K562 (cell line): ENCODE measurements around the gene EDEM1.

Experiments
- FOXM1 ChIP-seq, 2 experiments: fragments of 450-650 bp in 1 of 2; sonication (generic) in 1 of 2; formaldehyde crosslinking in 1 of 2; IDR thresholded peaks; 2 replicates each; pipeline versions ENCODE4 v1.6.1 to v1.9.0; 2017 to 2022; ENCODE audit warnings: low read depth in 2 of 2, mild to moderate bottlenecking in 2 of 2, missing genetic modification reagents in 1 of 2, moderate library complexity in 1 of 2
- HMBOX1 ChIP-seq: sonication (generic); IDR thresholded peaks from 2 replicates; pipeline ENCODE4 v1.6.1; 2016
- MAX ChIP-seq: sonication (generic); formaldehyde crosslinking; IDR thresholded peaks from 2 replicates; pipeline ENCODE4 v1.9.0; 2022; ENCODE audit warnings: mild to moderate bottlenecking, missing genetic modification reagents
- ZBTB12 ChIP-seq: fragments of 250-450 bp; sonication (Bioruptor Pico); IDR thresholded peaks from 2 replicates; pipeline ENCODE4 v1.4.0; 2020
- ZNF274 ChIP-seq: IDR thresholded peaks from 2 replicates; pipeline ENCODE4 v1.6.1; 2011; ENCODE audit warnings: low read depth, mild to moderate bottlenecking, low read length, moderate library complexity, borderline replicate concordance
- ZNF561 ChIP-seq: fragments of 450-650 bp; formaldehyde crosslinking; conservative IDR thresholded peaks from 2 replicates; pipeline ENCODE4 v1.4.0; 2020; ENCODE audit warnings: mild to moderate bottlenecking, moderate library complexity

- TF ChIP-seq ZBTB12 (CRISPR knock-in tag) = no peak
- no peak for TF ChIP-seq HMBOX1
- no peak for TF ChIP-seq FOXM1 (IDR thresholded peaks at IDR 0.05; ENCODE audit: low read depth)
- no peak for TF ChIP-seq FOXM1 (CRISPR knock-in tag; IDR thresholded peaks at IDR 0.05; ENCODE audit: low read depth)
- TF ChIP-seq ZNF561 = no peak
- TF ChIP-seq ZNF274 = no peak
- no peak for TF ChIP-seq MAX (CRISPR knock-in tag)
These were observed 43.1 kb upstream of the EDEM1 start for GRCh38 chr3:5144316-5144994.
